Adipocyte (in vitro differentiated cells): ENCODE results near the gene FAAH2.
"Not testable (repeated sequence)": the region's sequence is repeated elsewhere in the genome, so short reads cannot be mapped to it uniquely, and the experiment has no call there.

Experiments
- DNase-seq: peaks from one replicate; pipeline ENCODE4 v3.0.0-alpha.2; 2015; ENCODE audit warnings: low read depth
- H3K27me3 ChIP-seq: replicated peaks from 2 replicates; pipeline ENCODE4 v1.7.0; 2013; ENCODE audit warnings: mild to moderate bottlenecking, low read length, moderate library complexity; ENCODE audit not compliant: control insufficient read depth, insufficient read depth
- H3K36me3 ChIP-seq: 2 replicates; pipeline ENCODE4 v1.7.0; 2013; ENCODE audit warnings: low read length, mild to moderate bottlenecking, moderate library complexity; ENCODE audit not compliant: control insufficient read depth, insufficient read depth, severe bottlenecking
- H3K4me1 ChIP-seq: 2 replicates; pipeline ENCODE4 v1.7.0; 2013; ENCODE audit warnings: mild to moderate bottlenecking, low read length, moderate library complexity; ENCODE audit not compliant: control insufficient read depth, insufficient read depth
- H3K4me3 ChIP-seq: 2 replicates; pipeline ENCODE4 v1.7.0; 2013; ENCODE audit warnings: mild to moderate bottlenecking, low read length, moderate library complexity
- H3K9ac ChIP-seq: 2 replicates; pipeline ENCODE4 v1.7.0; 2013; ENCODE audit warnings: mild to moderate bottlenecking, low read length, moderate library complexity
- H3K9me3 ChIP-seq: 2 replicates; pipeline ENCODE4 v1.7.0; 2013; ENCODE audit warnings: mild to moderate bottlenecking, low read length, moderate library complexity; ENCODE audit not compliant: control insufficient read depth

FAAH2 gene

GRCh38 chrX:57294961-57295360, 8.5 kb downstream of the FAAH2 start:
- no peak for DNase-seq
- Histone ChIP-seq H3K4me1 (no peaks in the 10 kb centered on the region), H3K27me3 (no peaks in the 10 kb centered on the region), H3K4me3 (no peak overlapping the region), H3K9me3 (no peaks in the 10 kb centered on the region), H3K36me3 (no peaks in the 10 kb centered on the region), H3K9ac (no peak overlapping the region)

DNA sequence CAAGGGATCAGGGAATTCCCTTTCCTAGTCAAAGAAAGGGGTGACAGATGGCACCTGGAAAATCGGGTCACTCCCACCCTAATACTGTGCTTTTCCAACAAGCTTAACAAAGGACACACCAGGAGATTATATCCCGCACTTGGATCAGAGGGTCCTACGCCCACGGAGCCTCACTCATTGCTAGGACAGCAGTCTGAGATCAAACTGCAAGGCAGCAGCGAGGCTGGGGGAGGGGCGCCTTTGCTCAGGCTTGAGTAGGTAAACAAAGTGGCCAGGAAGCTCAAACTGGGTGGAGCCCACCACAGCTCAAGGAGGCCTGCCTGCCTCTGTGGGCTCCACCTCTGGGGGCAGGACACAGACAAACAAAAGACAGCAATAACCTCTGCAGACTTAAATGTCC, 9.2 kb downstream of the FAAH2 start:
- H3K4me1 ChIP-seq, H3K36me3 ChIP-seq, H3K9ac ChIP-seq, H3K4me3 ChIP-seq, H3K27me3 ChIP-seq, H3K9me3 ChIP-seq, DNase-seq: not testable (repeated sequence)

GRCh38 chrX:57313583-57314215, 27.2 kb downstream of the FAAH2 start:
- Histone ChIP-seq H3K27me3 (no peaks in the 10 kb centered on the region), H3K36me3 (no peaks in the 10 kb centered on the region), H3K4me1 (no peaks in the 10 kb centered on the region), H3K4me3 (no peak overlapping the region), H3K9ac (no peak overlapping the region), H3K9me3 (peaks cover 31% of the 10 kb centered on the region)
- no peak for DNase-seq

GRCh38 chrX:57329008-57329407, 42.5 kb downstream of the FAAH2 start:
- no peak for DNase-seq

DNA sequence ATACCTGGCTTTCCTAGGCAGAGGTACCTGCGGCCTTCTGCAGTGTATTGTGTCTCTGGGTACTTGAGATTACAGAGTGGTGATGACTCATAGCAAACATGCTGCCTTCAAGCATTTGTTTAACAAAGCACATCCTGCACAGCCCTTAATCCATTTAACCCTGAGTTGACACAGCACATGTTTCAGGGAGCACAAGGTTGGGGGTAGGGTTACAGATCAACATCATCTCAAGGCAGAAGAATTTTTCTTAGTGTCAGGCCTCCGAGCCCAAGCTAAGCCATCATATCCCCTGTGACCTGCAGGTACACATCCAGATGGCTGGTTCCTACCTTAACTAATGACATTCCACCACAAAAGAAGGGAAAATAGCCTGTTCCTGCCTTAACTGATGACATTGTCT, 49.3 kb downstream of the FAAH2 start:
- not testable (repeated sequence) for H3K4me3 ChIP-seq, H3K4me1 ChIP-seq, H3K9ac ChIP-seq, H3K36me3 ChIP-seq, DNase-seq, H3K27me3 ChIP-seq
- peaks cover 28% of the 10 kb centered on the region for H3K9me3 ChIP-seq

More at GRCh38 chrX:57329008-57329407, 42.5 kb downstream of the FAAH2 start:
- peaks cover 6% of the 10 kb centered on the region for H3K9me3 ChIP-seq
- no peaks in the 10 kb centered on the region for H3K36me3 ChIP-seq
- no peaks in the 10 kb centered on the region for H3K27me3 ChIP-seq
- H3K4me1 ChIP-seq, result no peaks in the 10 kb centered on the region
- no peak overlapping the region for H3K4me3 ChIP-seq
- no peak overlapping the region for H3K9ac ChIP-seq

GRCh38 chrX:57353472-57354132, 67.1 kb downstream of the FAAH2 start:
- Histone ChIP-seq H3K4me1 (no peaks in the 10 kb centered on the region), H3K9me3 (peaks cover 12% of the 10 kb centered on the region), H3K36me3 (no peaks in the 10 kb centered on the region), H3K9ac (no peak overlapping the region), H3K27me3 (no peaks in the 10 kb centered on the region), H3K4me3 (no peak overlapping the region)
- no peak for DNase-seq

DNA sequence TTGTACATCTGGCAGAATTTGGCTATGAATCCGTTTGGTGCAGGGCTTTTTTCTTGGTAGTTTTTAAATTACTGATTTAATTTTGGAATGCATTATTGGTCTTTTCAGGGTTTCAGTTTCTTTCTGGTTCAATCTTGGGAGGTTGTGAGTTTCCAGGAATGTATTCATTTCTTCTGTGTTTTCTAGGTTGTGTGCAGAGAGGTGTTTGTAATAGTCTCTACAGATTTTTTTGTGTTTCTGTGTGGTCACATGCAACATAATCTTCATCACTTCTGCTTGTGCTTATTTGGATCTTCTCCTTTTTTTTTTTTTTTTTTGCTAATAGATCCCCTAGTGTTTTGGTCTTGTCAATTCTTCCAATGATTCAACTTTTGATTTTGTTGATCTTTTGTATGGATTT, 77.6 kb downstream of the FAAH2 start:
- Histone ChIP-seq H3K36me3 (no peaks in the 10 kb centered on the region), H3K4me1 (no peaks in the 10 kb centered on the region), H3K9me3 (no peaks in the 10 kb centered on the region), H3K4me3 (no peak overlapping the region), H3K9ac (no peak overlapping the region), H3K27me3 (no peaks in the 10 kb centered on the region)
- no peak for DNase-seq

GRCh38 chrX:57366430-57366829, 79.9 kb downstream of the FAAH2 start:
- no peak overlapping the region for H3K4me3 ChIP-seq

DNA sequence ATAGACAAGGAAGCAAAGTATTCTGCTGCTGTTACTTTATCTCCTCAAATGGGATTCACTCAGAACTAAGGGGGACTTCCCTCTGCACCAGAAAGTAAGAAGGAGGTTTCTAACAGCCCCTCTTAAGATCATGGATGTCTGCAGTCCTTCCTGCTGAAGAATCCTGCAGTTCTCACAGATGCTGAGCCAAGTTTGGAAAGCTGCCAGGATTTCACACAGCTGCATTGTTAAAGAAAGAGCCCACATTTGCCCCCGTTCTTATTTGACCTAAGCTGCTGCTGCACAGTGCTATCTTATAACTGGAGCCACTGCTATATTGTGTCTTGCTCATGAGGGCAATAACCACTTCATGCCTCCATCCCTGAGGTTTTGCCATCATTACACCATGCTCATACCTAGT, 81.1 kb downstream of the FAAH2 start:
- H3K4me3 ChIP-seq, result no peak overlapping the region
- peaks cover 6% of the 10 kb centered on the region for H3K27me3 ChIP-seq
- no peak overlapping the region for H3K9ac ChIP-seq
- H3K4me1 ChIP-seq, result no peaks in the 10 kb centered on the region
- DNase-seq, result peak; percentile 0
- H3K9me3 ChIP-seq, result peaks cover 7% of the 10 kb centered on the region
- H3K36me3 ChIP-seq, result no peaks in the 10 kb centered on the region

More at GRCh38 chrX:57366430-57366829, 79.9 kb downstream of the FAAH2 start:
- Histone ChIP-seq H3K9ac (no peak overlapping the region), H3K4me1 (no peaks in the 10 kb centered on the region), H3K9me3 (peaks cover 6% of the 10 kb centered on the region), H3K36me3 (no peaks in the 10 kb centered on the region), H3K27me3 (peaks cover 6% of the 10 kb centered on the region)
- DNase-seq, result no peak

- no peak overlapping the region for H3K4me3 ChIP-seq
- H3K27me3 ChIP-seq, result peaks cover 6% of the 10 kb centered on the region
- H3K9ac ChIP-seq, result no peak overlapping the region
- H3K36me3 ChIP-seq, result no peaks in the 10 kb centered on the region
- no peaks in the 10 kb centered on the region for H3K4me1 ChIP-seq
- peaks cover 7% of the 10 kb centered on the region for H3K9me3 ChIP-seq
- no peak for DNase-seq
Measured at GRCh38 chrX:57368158-57368557, 81.7 kb downstream of the FAAH2 start.

- DNase-seq, result no peak
- H3K27me3 ChIP-seq, result no peaks in the 10 kb centered on the region
- H3K4me3 ChIP-seq, result no peak overlapping the region
- H3K9ac ChIP-seq, result no peak overlapping the region
- no peaks in the 10 kb centered on the region for H3K4me1 ChIP-seq
- H3K36me3 ChIP-seq, result no peaks in the 10 kb centered on the region
- no peaks in the 10 kb centered on the region for H3K9me3 ChIP-seq
Measured at GRCh38 chrX:57379296-57379695, 92.8 kb downstream of the FAAH2 start.
